ENCODE measurements around the gene NUDT22.

NUDT22 gene

GRCh38 chr11:64269540-64270220, 43.6 kb downstream of the NUDT22 start:
- peak; percentile 94 for DNase-seq (ENCODE audit: low read depth in 2 of 2)

- DNase-seq (ENCODE audit: low read depth in 2 of 2) = no peak
These were observed 49.1 kb downstream of the NUDT22 start for GRCh38 chr11:64275031-64275800.

GRCh38 chr11:64275841-64276240, 49.8 kb downstream of the NUDT22 start:
- no peak for DNase-seq (ENCODE audit: low read depth in 2 of 2)

GRCh38 chr11:64276653-64277431, 50.8 kb downstream of the NUDT22 start:
- DNase-seq (ENCODE audit: low read depth in 2 of 2) = no peak

GRCh38 chr11:64278576-64279190, 52.6 kb downstream of the NUDT22 start:
- no peak for DNase-seq (ENCODE audit: low read depth in 2 of 2)
